PC-9 (cell line): Measurements from ENCODE around the gene NDE1. TPM values are rescaled to one million over a fixed set of nuclear protein-coding genes. Genes with fewer than 3 reads are reported as not detected.

Experiments
- BruUV-seq: library from RNA; stranded (reverse); fragments of 400-500 nt; replicated peaks from 2 replicates; lab custom pipeline; 2021; lab: Mats Ljungman, UMichigan
- CTCF ChIA-PET: fragments of 300-600 bp; sonication (Branson Sonifier 250); formaldehyde crosslinking; loops from one replicate; lab custom pipeline; 2022; ENCODE audit warnings: antibody characterized with exemption; lab: Charles Lee
- POLR2A ChIA-PET: fragments of 300-600 bp; sonication (Branson Sonifier 250); formaldehyde crosslinking; loops from one replicate; lab custom pipeline; 2022; ENCODE audit warnings: antibody characterized with exemption; ENCODE audit not compliant: unreplicated experiment; lab: Charles Lee
- DNase-seq, 2 experiments: peaks; one replicate each; pipeline versions ENCODE4 v3.0.0 to v3.0.0-alpha.2; 2015 to 2022; ENCODE audit warnings: mixed read lengths in 1 of 2
- H2AFZ ChIP-seq: fragments of 200-600 bp; sonication (generic); 2 replicates; pipeline ENCODE4 v1.8.1; 2017; ENCODE audit warnings: antibody characterized with exemption
- H3F3A ChIP-seq: fragments of 200-600 bp; sonication (generic); 2 replicates; pipeline ENCODE4 v1.8.1; 2017; ENCODE audit warnings: antibody characterized with exemption, mild to moderate bottlenecking, low read depth; ENCODE audit not compliant: insufficient read depth
- H3K27ac ChIP-seq: fragments of 200-600 bp; sonication (generic); 2 replicates; pipeline ENCODE4 v1.6.1; 2016; ENCODE audit warnings: mixed run types
- H3K27me3 ChIP-seq: fragments of 200-600 bp; sonication (generic); 2 replicates; pipeline ENCODE4 v1.6.1; 2016; ENCODE audit warnings: low read depth, mixed run types; ENCODE audit not compliant: insufficient read depth
- H3K36me3 ChIP-seq: fragments of 200-600 bp; sonication (generic); 2 replicates; pipeline ENCODE4 v1.6.1; 2016; ENCODE audit warnings: low read depth, mixed run types
- H3K4me1 ChIP-seq: fragments of 200-600 bp; sonication (generic); replicated peaks from 2 replicates; pipeline ENCODE4 v1.6.1; 2016; ENCODE audit warnings: mixed run types; ENCODE audit not compliant: insufficient read depth
- H3K4me2 ChIP-seq: fragments of 200-600 bp; sonication (generic); 2 replicates; pipeline ENCODE4 v1.6.1; 2017; ENCODE audit warnings: mixed run types
- H3K4me3 ChIP-seq: fragments of 200-600 bp; sonication (generic); 2 replicates; pipeline ENCODE4 v1.6.1; 2016; ENCODE audit warnings: mixed run types
- H3K79me2 ChIP-seq: fragments of 200-600 bp; sonication (generic); 2 replicates; pipeline ENCODE4 v1.6.1; 2017; ENCODE audit warnings: low read depth, mixed run types
- H3K9me2 ChIP-seq: fragments of 200-600 bp; sonication (generic); 2 replicates; pipeline ENCODE4 v1.8.1; 2017; ENCODE audit warnings: mild to moderate bottlenecking; ENCODE audit not compliant: insufficient read depth
- H3K9me3 ChIP-seq: fragments of 200-600 bp; sonication (generic); 2 replicates; pipeline ENCODE4 v1.8.1; 2016; ENCODE audit warnings: low read depth; ENCODE audit not compliant: insufficient read depth
- H4K20me1 ChIP-seq: fragments of 200-600 bp; sonication (generic); 2 replicates; pipeline ENCODE4 v1.8.1; 2017; ENCODE audit not compliant: insufficient read depth
- EZH2 ChIP-seq: fragments of 200-600 bp; sonication (generic); IDR thresholded peaks from 2 replicates; pipeline ENCODE4 v1.8.0; 2017; ENCODE audit warnings: antibody characterized with exemption, low read depth
- intact Hi-C: fragments of 100-400 bp; cut with micrococcal nuclease; formaldehyde crosslinking; loops from one replicate; pipeline ENCODE4 v1.10.0; 2022; ENCODE audit not compliant: unreplicated experiment
- total RNA-seq: library from RNA; stranded (reverse); gene quantifications from 2 replicates; pipeline ENCODE4 v1.2.3, GENCODE V29; 2021
- TF ChIP-seq, protein P1 (sequence below): fragments of 200-600 bp; sonication (generic); conservative IDR thresholded peaks from 2 replicates; pipeline ENCODE4 v1.6.1; 2017; ENCODE audit warnings: mixed run types, antibody characterized with exemption, mild to moderate bottlenecking, moderate library complexity

NDE1 gene
- total RNA-seq, 1 experiment from 2014 or later = 119 TPM

DNA sequence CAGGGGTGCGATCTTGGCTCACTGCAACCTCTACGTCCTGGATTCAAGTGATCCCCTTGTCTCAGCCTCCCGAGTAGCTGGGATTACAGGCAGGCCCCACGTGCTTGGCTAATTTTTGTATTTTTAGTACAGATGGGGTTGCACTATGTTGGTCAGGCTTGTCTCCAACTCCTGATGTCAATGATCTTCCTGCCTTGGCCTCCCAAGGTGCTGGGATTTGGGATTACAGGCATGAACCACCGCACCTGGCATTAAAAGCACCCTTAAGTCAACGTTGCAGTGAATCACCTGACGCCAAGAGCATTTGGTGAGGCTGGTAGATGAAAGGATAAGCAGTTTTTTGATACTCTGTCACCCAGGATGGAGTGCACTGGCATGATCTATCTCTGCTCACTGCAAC, 59.0 kb downstream of the NDE1 start:
- H3K9me3 ChIP-seq = no peaks in the 10 kb centered on the region
- H3K27me3 ChIP-seq = no peaks in the 10 kb centered on the region
- H3F3A ChIP-seq = no peaks in the 10 kb centered on the region
- no peak overlapping the region for H2AFZ ChIP-seq
- no TSS peak for BruUV-seq
- H4K20me1 ChIP-seq = no peaks in the 10 kb centered on the region; the same call in 1 of the 2 replicates
- intact Hi-C loops = no loop called here
- H3K4me1 ChIP-seq = no peaks in the 10 kb centered on the region
- no peaks in the 10 kb centered on the region for H3K9me2 ChIP-seq
- TF ChIP-seq EZH2 = no peak
- DNase-seq = no peak
- no peaks in the 10 kb centered on the region for H3K79me2 ChIP-seq
- H3K27ac ChIP-seq = no peak overlapping the region
- ChIA-PET CTCF (no interaction called here), POLR2A (no interaction called here)
- no peak overlapping the region for H3K4me2 ChIP-seq
- no peak overlapping the region for H3K4me3 ChIP-seq
- no peaks in the 10 kb centered on the region for H3K36me3 ChIP-seq

DNA sequence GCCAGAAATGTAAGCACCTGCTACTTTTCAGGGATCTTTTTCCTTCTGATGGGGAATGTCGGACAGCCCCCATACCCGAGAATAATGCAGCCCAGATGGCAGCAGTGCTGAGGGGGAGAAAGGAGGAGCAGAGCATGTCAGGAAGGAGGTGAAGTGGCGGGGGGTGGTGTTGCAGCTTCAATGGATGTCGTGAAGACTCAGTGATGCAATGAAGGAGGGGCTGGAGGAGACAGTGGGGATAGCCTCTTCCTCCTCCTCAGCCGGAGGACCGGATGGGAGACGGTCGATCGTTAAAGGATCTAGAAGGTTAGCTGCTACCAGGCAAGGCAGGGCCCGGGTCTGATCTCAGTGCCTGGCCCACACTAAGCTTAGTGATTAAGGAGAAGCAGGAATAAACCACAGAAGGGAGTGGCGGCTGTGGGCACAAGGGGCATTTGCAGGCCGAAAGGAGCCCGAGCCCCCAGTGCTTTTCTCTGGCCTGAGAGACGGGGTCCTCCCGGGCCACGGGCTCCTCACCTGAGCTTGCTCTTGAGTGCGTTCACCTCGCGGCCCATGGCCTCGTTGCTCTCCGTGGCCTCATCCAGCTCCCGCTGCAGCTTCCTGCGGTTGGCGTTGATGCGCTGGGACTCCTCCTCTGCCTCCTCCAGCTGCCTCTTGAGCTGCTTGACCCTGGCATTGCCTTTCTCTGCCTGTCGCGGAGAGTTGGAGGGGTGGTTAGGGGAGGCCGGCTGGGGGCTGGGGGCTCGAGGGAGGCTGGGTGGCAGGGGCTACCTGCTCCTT, 64.5 kb downstream of the NDE1 start:
- CTCF ChIA-PET = no interaction called here
- Histone ChIP-seq H3K9me3 (no peaks in the 10 kb centered on the region), H3K4me3 (no peak overlapping the region), H3K36me3 (no peaks in the 10 kb centered on the region), H3K27me3 (no peaks in the 10 kb centered on the region), H3K79me2 (no peaks in the 10 kb centered on the region), H3F3A (no peaks in the 10 kb centered on the region), H3K4me2 (no peak overlapping the region), H4K20me1 (no peaks in the 10 kb centered on the region), H3K4me1 (no peaks in the 10 kb centered on the region), H2AFZ (no peak overlapping the region), H3K9me2 (no peaks in the 10 kb centered on the region), H3K27ac (no peak overlapping the region)
- no peak for DNase-seq
- POLR2A ChIA-PET = no interaction called here
- TF ChIP-seq EZH2 = no peak
- TF ChIP-seq, protein P1, sequence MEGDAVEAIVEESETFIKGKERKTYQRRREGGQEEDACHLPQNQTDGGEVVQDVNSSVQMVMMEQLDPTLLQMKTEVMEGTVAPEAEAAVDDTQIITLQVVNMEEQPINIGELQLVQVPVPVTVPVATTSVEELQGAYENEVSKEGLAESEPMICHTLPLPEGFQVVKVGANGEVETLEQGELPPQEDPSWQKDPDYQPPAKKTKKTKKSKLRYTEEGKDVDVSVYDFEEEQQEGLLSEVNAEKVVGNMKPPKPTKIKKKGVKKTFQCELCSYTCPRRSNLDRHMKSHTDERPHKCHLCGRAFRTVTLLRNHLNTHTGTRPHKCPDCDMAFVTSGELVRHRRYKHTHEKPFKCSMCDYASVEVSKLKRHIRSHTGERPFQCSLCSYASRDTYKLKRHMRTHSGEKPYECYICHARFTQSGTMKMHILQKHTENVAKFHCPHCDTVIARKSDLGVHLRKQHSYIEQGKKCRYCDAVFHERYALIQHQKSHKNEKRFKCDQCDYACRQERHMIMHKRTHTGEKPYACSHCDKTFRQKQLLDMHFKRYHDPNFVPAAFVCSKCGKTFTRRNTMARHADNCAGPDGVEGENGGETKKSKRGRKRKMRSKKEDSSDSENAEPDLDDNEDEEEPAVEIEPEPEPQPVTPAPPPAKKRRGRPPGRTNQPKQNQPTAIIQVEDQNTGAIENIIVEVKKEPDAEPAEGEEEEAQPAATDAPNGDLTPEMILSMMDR = no peak
- intact Hi-C loops = no loop called here
- no TSS peak for BruUV-seq

DNA sequence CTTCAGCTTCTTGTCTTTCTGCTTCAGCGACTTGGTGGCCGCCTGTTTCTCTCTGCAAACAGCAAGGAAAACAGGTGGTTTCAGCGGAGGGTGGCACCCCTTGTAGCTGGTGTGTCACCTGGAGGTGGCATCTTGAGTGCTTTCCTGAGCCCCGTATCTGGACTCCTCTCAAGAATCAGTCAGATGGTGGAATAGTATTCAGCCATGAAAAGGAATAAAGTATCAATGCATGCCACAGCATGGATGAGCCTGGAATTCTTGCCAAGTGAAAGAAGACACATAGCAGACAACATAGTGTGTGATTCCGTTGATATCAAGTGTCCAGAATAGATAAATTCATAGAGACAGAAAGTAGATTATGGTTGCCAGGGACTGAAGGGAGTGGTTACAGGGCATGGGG, 65.2 kb downstream of the NDE1 start:
- Histone ChIP-seq H3K4me3 (no peak overlapping the region), H3K4me1 (no peaks in the 10 kb centered on the region), H3K36me3 (no peaks in the 10 kb centered on the region), H3K27me3 (no peaks in the 10 kb centered on the region), H3K4me2 (no peak overlapping the region), H3K9me3 (no peaks in the 10 kb centered on the region), H3K27ac (no peak overlapping the region), H4K20me1 (no peaks in the 10 kb centered on the region), H3K79me2 (no peaks in the 10 kb centered on the region), H2AFZ (no peak overlapping the region), H3F3A (no peaks in the 10 kb centered on the region), H3K9me2 (no peaks in the 10 kb centered on the region)
- no peak for DNase-seq
- no TSS peak for BruUV-seq
- no peak for TF ChIP-seq EZH2
- TF ChIP-seq, protein P1 = no peak
- ChIA-PET CTCF (no interaction called here), POLR2A (no interaction called here)
- intact Hi-C loops = no loop called here
